ENCODE measurements around the gene CTBP2. TPM values are rescaled to one million over a fixed set of nuclear protein-coding genes. Genes with fewer than 3 reads are reported as not detected.

The CTBP2 gene
- total and polyA plus RNA-seq, 2 of the 13 experiments (the other 11 are each of a cell fraction or from before 2014, with no cell fraction given), result 0.08 TPM; not detected in 1

GRCh38 chr10:125020871-125021270 lies 139.5 kb downstream of the CTBP2 start:
- ATAC-seq (no peak), DNase-seq (ENCODE audit: low spot score) (no peak), FAIRE-seq (no peak)
- intact Hi-C loops (cut with micrococcal nuclease; ENCODE audit: unreplicated experiment) (no loop called here), in situ Hi-C loops (cut with HindIII; ENCODE audit: extremely low pct_ligation_motif_present, low pct_unique_long_range_greater_than_20kb) (no loop called here)
- no peak overlapping the region for H3K4me2 ChIP-seq (ENCODE audit: low read depth, low read length)
- H3K9ac ChIP-seq (ENCODE audit: insufficient read depth, low read depth, low read length), result no peak overlapping the region
- H3K9me3 ChIP-seq (ENCODE audit: low read length), result peaks cover 5% of the 10 kb centered on the region; the same call in 1 of the 2 replicates
- no peaks in the 10 kb centered on the region for H3K36me3 ChIP-seq (replicated peaks in 1 of 2; ENCODE audit: control insufficient read depth in 1 of 2, insufficient read depth in 2 of 2, low read length in 2 of 2)
- H3K4me3 ChIP-seq (replicated peaks in 1 of 3; ENCODE audit: insufficient read depth in 1 of 3, low read depth in 2 of 3, low read length in 3 of 3), result no peak overlapping the region
- CTCF ChIA-PET (ENCODE audit: low intra/inter-chr PET ratio, low total read pairs), result no interaction called here
- POLR2A ChIA-PET, result no interaction called here
- TF ChIP-seq SIN3B (IDR thresholded peaks at IDR 0.05; ENCODE audit: low read length), result no peak
- no peak for TF ChIP-seq ERF (CRISPR knock-in tag; IDR thresholded peaks at IDR 0.05)
- no peaks in the 10 kb centered on the region for H4K20me1 ChIP-seq (ENCODE audit: insufficient read depth, low read length)
- H3K27ac ChIP-seq (ENCODE audit: extremely low read length, insufficient read depth, low read length), result no peak overlapping the region
- no peaks in the 10 kb centered on the region for H3K79me2 ChIP-seq (ENCODE audit: insufficient read depth, low read length)
- 58% methylated on average over 7 of the region's 9 CpGs for WGBS (ENCODE audit: low lambda C conversion rate)
- H3K4me1 ChIP-seq (ENCODE audit: insufficient read depth, low read length), result peaks cover 14% of the 10 kb centered on the region
- H3K27me3 ChIP-seq (ENCODE audit: control insufficient read depth in 1 of 2, insufficient read depth in 2 of 2, low read length in 2 of 2), result peaks cover 17 to 67% of the 10 kb centered on the region in 2 experiments
- BruUV-seq (replicated peaks), result no TSS peak
- H2AFZ ChIP-seq (ENCODE audit: low read length), result no peak overlapping the region

DNA sequence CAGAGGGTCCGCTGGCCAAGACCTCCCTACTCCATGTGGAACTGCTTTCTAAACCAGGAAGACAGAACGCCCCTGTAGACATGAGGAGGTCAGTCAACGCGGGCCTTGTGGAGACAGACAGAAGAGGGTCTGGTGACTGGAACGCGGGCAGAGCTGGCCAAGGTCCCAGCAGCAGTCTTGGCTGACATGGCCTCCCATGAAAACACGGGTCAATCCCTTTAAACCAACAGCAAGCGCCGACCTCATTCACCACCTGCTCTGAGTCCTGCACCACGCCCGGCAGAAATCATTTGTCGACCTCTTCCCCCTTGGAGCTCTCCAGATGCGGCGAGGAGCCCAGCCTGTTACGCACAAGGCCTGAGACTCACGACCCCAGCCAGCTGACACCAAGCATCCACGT lies 140.0 kb downstream of the CTBP2 start:
- ChIA-PET CTCF (ENCODE audit: low intra/inter-chr PET ratio, low total read pairs) (no interaction called here), POLR2A (no interaction called here)
- no peak for DNase-seq (ENCODE audit: low spot score)
- peaks cover 5% of the 10 kb centered on the region; the same call in 1 of the 2 replicates for H3K9me3 ChIP-seq (ENCODE audit: low read length)
- ATAC-seq, result no peak
- intact Hi-C loops (cut with micrococcal nuclease; ENCODE audit: unreplicated experiment) (no loop called here), in situ Hi-C loops (cut with HindIII; ENCODE audit: extremely low pct_ligation_motif_present, low pct_unique_long_range_greater_than_20kb) (no loop called here)
- no peak overlapping the region for H2AFZ ChIP-seq (ENCODE audit: low read length)
- H3K27ac ChIP-seq (ENCODE audit: extremely low read length, insufficient read depth, low read length), result no peak overlapping the region
- no peak overlapping the region for H3K9ac ChIP-seq (ENCODE audit: insufficient read depth, low read depth, low read length)
- WGBS (ENCODE audit: low lambda C conversion rate), result 39% methylated on average over 12 of the region's 17 CpGs
- no TSS peak for BruUV-seq (replicated peaks)
- no peak for TF ChIP-seq ZNF672 (CRISPR knock-in tag; IDR thresholded peaks at IDR 0.05)
- no peak for TF ChIP-seq MLLT10 (CRISPR knock-in tag; IDR thresholded peaks at IDR 0.05)
- no peak for TF ChIP-seq ZSCAN9 (CRISPR knock-in tag; IDR thresholded peaks at IDR 0.05; ENCODE audit: borderline replicate concordance)
- no peak for TF ChIP-seq FOXO1 (CRISPR knock-in tag; IDR thresholded peaks at IDR 0.05)
- TF ChIP-seq TCF7 (IDR thresholded peaks at IDR 0.05; ENCODE audit: low read depth), result no peak
- no peak for TF ChIP-seq ZNF639 (CRISPR knock-in tag; conservative IDR thresholded peaks at IDR 0.05)
- FAIRE-seq, result no peak
- no peaks in the 10 kb centered on the region for H3K36me3 ChIP-seq (replicated peaks in 1 of 2; ENCODE audit: control insufficient read depth in 1 of 2, insufficient read depth in 2 of 2, low read length in 2 of 2)
- H3K27me3 ChIP-seq (ENCODE audit: control insufficient read depth in 1 of 2, insufficient read depth in 2 of 2, low read length in 2 of 2), result peaks cover 15 to 67% of the 10 kb centered on the region in 2 experiments
- no peak overlapping the region for H3K4me3 ChIP-seq (replicated peaks in 1 of 3; ENCODE audit: insufficient read depth in 1 of 3, low read depth in 2 of 3, low read length in 3 of 3)
- peaks cover 14% of the 10 kb centered on the region for H3K4me1 ChIP-seq (ENCODE audit: insufficient read depth, low read length)
- no peak overlapping the region for H3K4me2 ChIP-seq (ENCODE audit: low read depth, low read length)
- no peaks in the 10 kb centered on the region for H4K20me1 ChIP-seq (ENCODE audit: insufficient read depth, low read length)
- no peaks in the 10 kb centered on the region for H3K79me2 ChIP-seq (ENCODE audit: insufficient read depth, low read length)

Data from HepG2 (cell line).